H9 (cell line): ENCODE results near the gene ISG20. TPM values are rescaled to one million over a fixed set of nuclear protein-coding genes. Genes with fewer than 3 reads are reported as not detected.
A peak's percentile ranks its signal among the peaks of the same experiment; 100 is the strongest.

Source experiments
- DNase-seq: peaks from one replicate; pipeline ENCODE4 v3.0.0-alpha.2; 2017
- H2AFZ ChIP-seq: one replicate; pipeline ENCODE4 v1.6.1; 2013; ENCODE audit warnings: mild to moderate bottlenecking, low read length, control low read depth, moderate library complexity
- H2AK5ac ChIP-seq: 2 replicates; pipeline ENCODE4 v1.6.1; 2013; ENCODE audit warnings: low read length, control low read depth, mixed read lengths; ENCODE audit not compliant: insufficient read length
- H2BK120ac ChIP-seq: one replicate; pipeline ENCODE4 v1.6.1; 2013; ENCODE audit warnings: low read depth, mild to moderate bottlenecking, low read length, control low read depth, inconsistent platforms; ENCODE audit not compliant: poor library complexity, severe bottlenecking
- H2BK12ac ChIP-seq: 2 replicates; pipeline ENCODE4 v1.6.1; 2013; ENCODE audit warnings: low read length, control low read depth, mixed read lengths, low read depth; ENCODE audit not compliant: insufficient read length
- H2BK15ac ChIP-seq: 2 replicates; pipeline ENCODE4 v1.6.1; 2013; ENCODE audit warnings: low read depth, low read length, control low read depth
- H2BK20ac ChIP-seq: one replicate; pipeline ENCODE4 v1.6.1; 2013; ENCODE audit warnings: low read depth, mild to moderate bottlenecking, low read length, control low read depth, inconsistent platforms; ENCODE audit not compliant: poor library complexity, severe bottlenecking
- H2BK5ac ChIP-seq: 2 replicates; pipeline ENCODE4 v1.6.1; 2013; ENCODE audit warnings: low read length, control low read depth, mixed read lengths; ENCODE audit not compliant: insufficient read length
- H3K14ac ChIP-seq: 2 replicates; pipeline ENCODE4 v1.6.1; 2013; ENCODE audit warnings: low read length, control low read depth; ENCODE audit not compliant: insufficient read depth
- H3K18ac ChIP-seq: 2 replicates; pipeline ENCODE4 v1.6.1; 2013; ENCODE audit warnings: low read depth, mild to moderate bottlenecking, mixed read lengths, low read length, control low read depth; ENCODE audit not compliant: insufficient read length
- H3K23ac ChIP-seq: 2 replicates; pipeline ENCODE4 v1.6.1; 2013; ENCODE audit warnings: low read length, control low read depth, mixed read lengths, low read depth; ENCODE audit not compliant: insufficient read length
- H3K23me2 ChIP-seq: 2 replicates; pipeline ENCODE4 v1.6.1; 2013; ENCODE audit warnings: low read depth, mild to moderate bottlenecking, mixed read lengths, low read length, control low read depth; ENCODE audit not compliant: insufficient read length, poor library complexity, severe bottlenecking
- H3K27ac ChIP-seq: 2 replicates; pipeline ENCODE4 v1.5.1; 2013; ENCODE audit warnings: low read length, control low read depth, mixed read lengths, low read depth; ENCODE audit not compliant: insufficient read length
- H3K27me3 ChIP-seq: 2 replicates; pipeline ENCODE4 v1.6.1; 2013; ENCODE audit warnings: low read length, control low read depth, inconsistent platforms; ENCODE audit not compliant: insufficient read depth
- H3K4ac ChIP-seq: 2 replicates; pipeline ENCODE4 v1.6.1; 2013; ENCODE audit warnings: low read depth, mild to moderate bottlenecking, control low read depth, inconsistent platforms, low read length, moderate library complexity
- H3K4me1 ChIP-seq: 2 replicates; pipeline ENCODE4 v1.6.1; 2013; ENCODE audit warnings: low read length, control low read depth, inconsistent platforms; ENCODE audit not compliant: insufficient read depth
- H3K4me2 ChIP-seq: 2 replicates; pipeline ENCODE4 v1.6.1; 2013; ENCODE audit warnings: low read length, control low read depth, mixed read lengths; ENCODE audit not compliant: insufficient read length, insufficient read depth
- H3K56ac ChIP-seq: 2 replicates; pipeline ENCODE4 v1.6.1; 2013; ENCODE audit warnings: low read depth, mild to moderate bottlenecking, mixed read lengths, low read length, control low read depth; ENCODE audit not compliant: insufficient read length
- H3K79me1 ChIP-seq: 2 replicates; pipeline ENCODE4 v1.6.1; 2013; ENCODE audit warnings: low read depth, mild to moderate bottlenecking, moderate library complexity, low read length, control low read depth, inconsistent platforms; ENCODE audit not compliant: insufficient read depth, poor library complexity, severe bottlenecking
- H3K79me2 ChIP-seq: 2 replicates; pipeline ENCODE4 v1.6.1; 2013; ENCODE audit warnings: low read length, control low read depth, inconsistent platforms; ENCODE audit not compliant: insufficient read depth
- H3K9ac ChIP-seq: 2 replicates; pipeline ENCODE4 v1.6.1; 2013; ENCODE audit warnings: low read length, control low read depth, mixed read lengths; ENCODE audit not compliant: insufficient read length; ENCODE audit errors: extremely low read depth
- H3K9me3 ChIP-seq: one replicate; pipeline ENCODE4 v1.6.1; 2013; ENCODE audit warnings: low read depth, low read length, inconsistent platforms; ENCODE audit not compliant: control insufficient read depth
- H3T11ph ChIP-seq: one replicate; pipeline ENCODE4 v1.6.1; 2013; ENCODE audit warnings: mild to moderate bottlenecking, low read length, control low read depth, inconsistent platforms
- H4K20me1 ChIP-seq: one replicate; pipeline ENCODE4 v1.6.1; 2013; ENCODE audit not compliant: control insufficient read depth, insufficient read length, insufficient read depth
- H4K5ac ChIP-seq: 2 replicates; pipeline ENCODE4 v1.6.1; 2013; ENCODE audit warnings: low read depth, mild to moderate bottlenecking, mixed read lengths, low read length, control low read depth; ENCODE audit not compliant: insufficient read length
- H4K8ac ChIP-seq: replicated peaks from 2 replicates; pipeline ENCODE4 v1.6.1; 2013; ENCODE audit warnings: low read length, control low read depth, mixed read lengths, low read depth; ENCODE audit not compliant: insufficient read length
- H4K91ac ChIP-seq: 2 replicates; pipeline ENCODE4 v1.6.1; 2013; ENCODE audit warnings: low read depth, mild to moderate bottlenecking, moderate library complexity, mixed read lengths, low read length, control low read depth; ENCODE audit not compliant: insufficient read length
- H3K27ac Mint-ChIP-seq, 3 experiments: 2 replicates in 2 of 3; 3 replicates in 1 of 3; pipeline ENCODE4 v1.8.0; 2020 to 2021; ENCODE audit warnings: mixed read lengths in 3 of 3, mild to moderate bottlenecking in 1 of 3, moderate library complexity in 1 of 3
- H3K27me3 Mint-ChIP-seq: 2 replicates; pipeline ENCODE4 v1.8.0; 2021; ENCODE audit warnings: low read depth, mild to moderate bottlenecking, moderate library complexity, mixed read lengths
- H3K36me3 Mint-ChIP-seq, 3 experiments: 2 replicates in 2 of 3; 3 replicates in 1 of 3; pipeline ENCODE4 v1.8.0; 2020 to 2021; ENCODE audit warnings: low read depth in 3 of 3, mixed read lengths in 3 of 3; ENCODE audit not compliant: insufficient read depth in 1 of 3
- H3K4me1 Mint-ChIP-seq, 2 experiments: 2 replicates each; pipeline ENCODE4 v1.8.0; 2020; ENCODE audit warnings: mixed read lengths in 2 of 2
- H3K4me3 Mint-ChIP-seq, 2 experiments: 2 replicates in 1 of 2; 3 replicates in 1 of 2; pipeline ENCODE4 v1.8.0; 2020 to 2021; ENCODE audit warnings: mild to moderate bottlenecking in 2 of 2, mixed read lengths in 2 of 2, moderate library complexity in 1 of 2
- H3K9me3 Mint-ChIP-seq, 2 experiments: 2 replicates in 1 of 2; 3 replicates in 1 of 2; pipeline ENCODE4 v1.8.0; 2020; ENCODE audit warnings: mild to moderate bottlenecking in 2 of 2, mixed read lengths in 2 of 2, moderate library complexity in 1 of 2
- whole genome bisulfite sequencing: extraction: QIAGEN DNeasy Blood & Tissue Kit; methylation state at CpG from one replicate; pipeline ENCODE4 v1.1.7; 2013; ENCODE audit warnings: missing lambda C conversion rate, low lambda C conversion rate, mixed read lengths; ENCODE audit not compliant: insufficient read length; ENCODE audit errors: extremely low coverage; 5-methylcytosine and 5-hydroxymethylcytosine counted together
- total RNA-seq: library from RNA; stranded (reverse); gene quantifications from 2 replicates; pipeline ENCODE4 v1.2.1, GENCODE V29; 2021
- TF ChIP-seq, protein P1 (sequence below): fragments of 200-600 bp; sonication (generic); conservative IDR thresholded peaks from 3 replicates; pipeline ENCODE4 v1.8.0; 2021; ENCODE audit warnings: antibody characterized with exemption, mild to moderate bottlenecking

Gene ISG20
- total RNA-seq, 1 experiment from 2014 or later: 7.4 TPM

DNA sequence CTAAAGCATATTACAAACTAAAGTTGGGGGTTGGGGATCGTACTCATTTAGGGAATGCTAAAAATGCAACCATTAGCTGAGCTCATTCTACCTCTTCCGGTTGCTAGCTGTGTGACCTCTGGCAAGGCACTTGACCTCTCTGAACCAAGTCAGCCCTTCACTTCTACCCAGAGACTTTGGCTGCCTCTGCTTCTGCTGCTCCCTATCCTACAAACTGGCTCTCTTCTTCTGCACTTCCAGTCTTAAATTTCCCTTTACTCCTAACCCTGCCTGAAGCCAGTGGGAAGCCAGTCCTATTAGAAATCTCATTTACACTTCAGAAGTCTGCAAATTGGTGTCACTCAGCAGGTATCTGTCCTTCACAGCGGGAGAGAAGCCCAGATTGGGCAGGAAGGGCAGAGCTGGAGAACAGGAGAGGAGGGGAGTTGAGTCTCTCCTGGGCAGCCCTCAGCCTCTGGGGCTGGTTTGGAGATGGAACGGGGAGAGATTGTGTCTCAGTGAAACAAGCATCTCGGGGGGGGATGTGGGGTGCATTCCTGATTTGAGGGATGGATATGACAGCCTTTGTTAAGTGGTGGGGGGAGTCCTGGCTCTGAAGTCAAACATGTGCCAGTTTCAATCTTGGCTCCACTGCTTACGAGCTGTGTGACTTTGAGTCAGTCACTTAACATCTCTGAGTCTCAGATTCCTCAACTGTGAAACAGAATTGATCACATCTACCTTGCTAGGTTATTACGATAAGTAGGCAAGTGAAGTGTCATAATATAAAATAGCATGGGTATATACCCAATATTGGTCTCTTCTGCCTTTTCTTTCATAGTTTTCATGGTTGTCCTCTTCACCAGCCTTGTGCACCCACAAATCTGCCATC lies 25.5 kb upstream of the ISG20 start:
- Histone ChIP-seq H3K9me3 (no peaks in the 10 kb centered on the region), H3K4me2 (peak overlapping the region; percentile 8), H3K27ac (peak overlapping the region; percentile 1), H2BK5ac (no peak overlapping the region), H3K79me1 (no peaks in the 10 kb centered on the region), H2AFZ (no peak overlapping the region), H4K5ac (no peak overlapping the region), H3K23ac (no peak overlapping the region), H3T11ph (no peak overlapping the region), H3K27me3 (no peaks in the 10 kb centered on the region; the same call in 1 of the 2 replicates), H2AK5ac (no peak overlapping the region), H4K20me1 (no peaks in the 10 kb centered on the region), H3K79me2 (no peaks in the 10 kb centered on the region), H4K91ac (no peak overlapping the region), H3K14ac (no peak overlapping the region), H2BK15ac (no peak overlapping the region), H3K23me2 (no peaks in the 10 kb centered on the region), H3K56ac (no peak overlapping the region), H2BK120ac (no peak overlapping the region), H2BK20ac (no peak overlapping the region), H3K4me1 (peaks cover 18% of the 10 kb centered on the region; the same call in 1 of the 2 replicates), H3K18ac (no peak overlapping the region), H3K4ac (no peak overlapping the region), H2BK12ac (no peak overlapping the region), H3K9ac (no peak overlapping the region), H4K8ac (no peak overlapping the region)
- H3K4me1 Mint-ChIP-seq: peaks cover 71 to 84% of the 10 kb centered on the region in 2 experiments
- no peaks in the 10 kb centered on the region; a peak in 2 of 5 replicates for H3K9me3 Mint-ChIP-seq
- peak; percentile 88 for DNase-seq
- H3K27me3 Mint-ChIP-seq: peaks cover 60% of the 10 kb centered on the region
- WGBS: no CpG with 5 or more reads among the region's 7 CpGs
- peak overlapping the region in 1 of 3 experiments; percentile 82; a peak in 2 of 7 replicates for H3K27ac Mint-ChIP-seq
- peak overlapping the region in 1 of 2 experiments; percentile 49; a peak in 1 of 5 replicates for H3K4me3 Mint-ChIP-seq
- TF ChIP-seq, protein P1, sequence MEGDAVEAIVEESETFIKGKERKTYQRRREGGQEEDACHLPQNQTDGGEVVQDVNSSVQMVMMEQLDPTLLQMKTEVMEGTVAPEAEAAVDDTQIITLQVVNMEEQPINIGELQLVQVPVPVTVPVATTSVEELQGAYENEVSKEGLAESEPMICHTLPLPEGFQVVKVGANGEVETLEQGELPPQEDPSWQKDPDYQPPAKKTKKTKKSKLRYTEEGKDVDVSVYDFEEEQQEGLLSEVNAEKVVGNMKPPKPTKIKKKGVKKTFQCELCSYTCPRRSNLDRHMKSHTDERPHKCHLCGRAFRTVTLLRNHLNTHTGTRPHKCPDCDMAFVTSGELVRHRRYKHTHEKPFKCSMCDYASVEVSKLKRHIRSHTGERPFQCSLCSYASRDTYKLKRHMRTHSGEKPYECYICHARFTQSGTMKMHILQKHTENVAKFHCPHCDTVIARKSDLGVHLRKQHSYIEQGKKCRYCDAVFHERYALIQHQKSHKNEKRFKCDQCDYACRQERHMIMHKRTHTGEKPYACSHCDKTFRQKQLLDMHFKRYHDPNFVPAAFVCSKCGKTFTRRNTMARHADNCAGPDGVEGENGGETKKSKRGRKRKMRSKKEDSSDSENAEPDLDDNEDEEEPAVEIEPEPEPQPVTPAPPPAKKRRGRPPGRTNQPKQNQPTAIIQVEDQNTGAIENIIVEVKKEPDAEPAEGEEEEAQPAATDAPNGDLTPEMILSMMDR: no peak
- H3K36me3 Mint-ChIP-seq: no peaks in the 10 kb centered on the region
